ENCODE measurements around the gene IL2RA.
"Not testable (repeated sequence)": the region's sequence is repeated elsewhere in the genome, so short reads cannot be mapped to it uniquely, and the experiment has no call there.

Gene IL2RA

GRCh38 chr10:6062101-6062771 lies at the start of gene IL2RA:
TSS of gene IL2RA (minus strand) at chr10:6062367. CDS start at chr10:6062151, 216 bp downstream.
- no peak for DNase-seq

GRCh38 chr10:6110136-6110535 lies 48.0 kb upstream of the IL2RA start:
- no peak for DNase-seq

GRCh38 chr10:6109444-6109775 lies 47.2 kb upstream of the IL2RA start:
- no peak for DNase-seq

GRCh38 chr10:6108631-6109443 lies 46.7 kb upstream of the IL2RA start:
- no peak for DNase-seq

- DNase-seq = no peak
Measured at GRCh38 chr10:6108072-6108471, 45.9 kb upstream of the IL2RA start.

- DNase-seq = not testable (repeated sequence)
Measured at GRCh38 chr10:6107616-6108015, 45.4 kb upstream of the IL2RA start.

- no peak for DNase-seq
Measured at GRCh38 chr10:6103591-6103990, 41.4 kb upstream of the IL2RA start.

GRCh38 chr10:6102128-6102527 lies 40.0 kb upstream of the IL2RA start:
- DNase-seq = no peak

- no peak for DNase-seq
Measured at GRCh38 chr10:6101181-6101580, 39.0 kb upstream of the IL2RA start.

- no peak for DNase-seq
Measured at GRCh38 chr10:6100370-6100769, 38.2 kb upstream of the IL2RA start.

- no peak for DNase-seq
Measured at GRCh38 chr10:6098156-6098555, 36.0 kb upstream of the IL2RA start.

GRCh38 chr10:6097063-6097462 lies 34.9 kb upstream of the IL2RA start:
- no peak for DNase-seq

GRCh38 chr10:6095810-6096570 lies 33.8 kb upstream of the IL2RA start:
- no peak for DNase-seq

- no peak for DNase-seq
Measured at GRCh38 chr10:6092731-6093130, 30.6 kb upstream of the IL2RA start.

GRCh38 chr10:6091630-6092029 lies 29.5 kb upstream of the IL2RA start:
- no peak for DNase-seq

- no peak for DNase-seq
Measured at GRCh38 chr10:6089334-6090219, 27.4 kb upstream of the IL2RA start.

GRCh38 chr10:6088721-6089333 lies 26.7 kb upstream of the IL2RA start, which contains the start of gene RBM17:
TSS of gene RBM17 (plus strand) at chr10:6089034. CDS start at chr10:6097066, 8,032 bp downstream.
- DNase-seq = peak; percentile 79

GRCh38 chr10:6086375-6087233 lies 24.4 kb upstream of the IL2RA start:
- DNase-seq = peak; percentile 73

GRCh38 chr10:6083523-6084475 lies 21.6 kb upstream of the IL2RA start:
- DNase-seq = no peak
